Duodenal mucosa (tissue), 2 donors: ENCODE results near the gene CMYA5.

Experiments
- H3K27ac ChIP-seq: one replicate; pipeline ENCODE4 v1.7.0; 2013; ENCODE audit warnings: low read depth, low read length
- H3K27me3 ChIP-seq, 2 donors: one replicate each; pipeline ENCODE4 v1.7.0; 2013; ENCODE audit warnings: low read length in 2 of 2, control low read depth in 1 of 2; ENCODE audit not compliant: insufficient read depth in 2 of 2, control insufficient read depth in 1 of 2
- H3K36me3 ChIP-seq, 2 donors: one replicate each; pipeline ENCODE4 v1.7.0; 2013; ENCODE audit warnings: low read length in 2 of 2, control low read depth in 1 of 2; ENCODE audit not compliant: insufficient read depth in 2 of 2, control insufficient read depth in 1 of 2
- H3K4me1 ChIP-seq, 2 donors: one replicate each; pipeline ENCODE4 v1.7.0; 2013; ENCODE audit warnings: low read length in 2 of 2, control low read depth in 1 of 2; ENCODE audit not compliant: insufficient read depth in 2 of 2, control insufficient read depth in 1 of 2
- H3K4me3 ChIP-seq, 2 donors: one replicate each; pipeline ENCODE4 v1.7.0; 2013; ENCODE audit warnings: low read length in 2 of 2, low read depth in 1 of 2
- H3K9ac ChIP-seq, 2 donors: one replicate each; pipeline ENCODE4 v1.7.0; 2013; ENCODE audit warnings: low read length in 2 of 2, low read depth in 1 of 2
- H3K9me3 ChIP-seq, 2 donors: one replicate each; pipeline ENCODE4 v1.7.0; 2013; ENCODE audit warnings: low read length in 2 of 2, control low read depth in 1 of 2; ENCODE audit not compliant: control insufficient read depth in 1 of 2

The CMYA5 gene

GRCh38 chr5:79831381-79832309 is 142.0 kb downstream of the CMYA5 start:
- peaks cover 0 to 7% of the 10 kb centered on the region in 2 donors for H3K27me3 ChIP-seq
- H3K9ac ChIP-seq = no peak overlapping the region
- no peaks in the 10 kb centered on the region for H3K36me3 ChIP-seq
- H3K9me3 ChIP-seq = no peaks in the 10 kb centered on the region
- no peaks in the 10 kb centered on the region for H3K4me1 ChIP-seq
- H3K4me3 ChIP-seq = no peak overlapping the region
- no peak overlapping the region for H3K27ac ChIP-seq

DNA sequence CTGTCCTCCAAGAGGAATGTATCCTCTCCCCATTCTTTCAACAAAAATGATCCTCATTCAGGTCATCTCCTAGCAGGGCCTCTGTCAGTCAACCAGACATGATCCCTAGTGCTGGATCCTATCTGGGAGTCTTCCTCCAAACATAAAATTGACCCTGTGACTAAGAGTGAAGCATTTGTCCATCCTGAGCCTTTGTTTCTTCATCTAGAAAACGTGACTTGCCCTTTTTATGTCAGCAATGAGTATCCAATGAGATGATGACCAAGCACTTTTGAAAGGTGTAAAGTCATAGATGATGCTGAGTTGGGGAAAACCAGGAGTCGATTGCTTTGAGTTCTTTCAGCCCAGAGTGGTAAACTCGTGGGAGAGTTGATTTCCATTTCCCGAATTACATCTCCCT is 143.3 kb downstream of the CMYA5 start:
- Histone ChIP-seq H3K4me1 (no peaks in the 10 kb centered on the region), H3K9me3 (no peaks in the 10 kb centered on the region), H3K27ac (no peak overlapping the region), H3K36me3 (no peaks in the 10 kb centered on the region), H3K9ac (no peak overlapping the region), H3K27me3 (peaks cover 0 to 7% of the 10 kb centered on the region in 2 donors), H3K4me3 (no peak overlapping the region)

- Histone ChIP-seq H3K9me3 (no peaks in the 10 kb centered on the region), H3K4me1 (no peaks in the 10 kb centered on the region), H3K36me3 (no peaks in the 10 kb centered on the region), H3K9ac (no peak overlapping the region), H3K4me3 (no peak overlapping the region), H3K27ac (no peak overlapping the region), H3K27me3 (no peaks in the 10 kb centered on the region)
Observed at GRCh38 chr5:79834098-79834753, 144.6 kb downstream of the CMYA5 start.

GRCh38 chr5:79834754-79835714 is 145.4 kb downstream of the CMYA5 start:
- H3K4me1 ChIP-seq = no peaks in the 10 kb centered on the region
- no peaks in the 10 kb centered on the region for H3K27me3 ChIP-seq
- no peaks in the 10 kb centered on the region for H3K9me3 ChIP-seq
- H3K36me3 ChIP-seq = no peaks in the 10 kb centered on the region
- no peak overlapping the region for H3K4me3 ChIP-seq
- H3K27ac ChIP-seq = no peak overlapping the region
- no peak overlapping the region for H3K9ac ChIP-seq

DNA sequence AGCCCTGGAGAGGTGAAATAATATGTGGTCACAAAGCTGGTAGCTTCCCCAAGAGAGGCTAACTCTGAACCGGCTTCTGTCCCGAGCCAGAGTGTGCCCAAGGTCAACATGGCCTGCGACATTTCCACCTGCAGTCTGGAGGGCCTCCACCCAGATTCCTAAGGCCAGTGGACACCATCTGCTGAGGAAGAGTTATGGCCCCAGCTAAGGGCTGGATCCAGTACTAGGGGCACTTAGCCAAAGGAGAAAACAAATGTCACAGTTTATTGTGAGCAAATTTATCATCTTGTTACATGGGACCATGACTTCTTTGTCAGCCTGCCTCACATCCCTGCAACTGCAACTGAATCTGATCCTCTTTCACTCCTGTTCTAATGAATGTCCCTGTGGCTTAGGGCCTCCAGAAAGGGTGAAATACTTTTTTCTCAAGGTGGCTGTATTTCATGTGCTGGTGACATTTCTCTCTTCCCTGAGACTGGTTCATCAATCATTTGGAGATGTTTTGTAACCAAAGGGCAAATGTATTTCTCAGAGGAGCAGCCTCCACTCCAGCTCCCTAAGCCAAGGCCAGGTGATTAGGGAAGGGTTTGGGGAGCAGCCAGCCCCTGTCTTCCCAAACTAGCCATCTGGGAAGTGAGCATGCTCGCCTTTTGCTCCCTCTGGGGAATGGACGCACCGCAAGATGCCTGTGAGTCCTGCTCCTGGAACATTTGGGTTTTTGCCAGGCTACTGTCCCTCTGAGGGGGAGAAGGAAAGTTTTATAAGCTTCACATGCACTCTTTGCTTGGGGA is 148.3 kb downstream of the CMYA5 start:
- Histone ChIP-seq H3K27ac (no peak overlapping the region), H3K4me3 (no peak overlapping the region), H3K27me3 (no peaks in the 10 kb centered on the region), H3K9ac (no peak overlapping the region), H3K4me1 (no peaks in the 10 kb centered on the region), H3K9me3 (no peaks in the 10 kb centered on the region), H3K36me3 (no peaks in the 10 kb centered on the region)

DNA sequence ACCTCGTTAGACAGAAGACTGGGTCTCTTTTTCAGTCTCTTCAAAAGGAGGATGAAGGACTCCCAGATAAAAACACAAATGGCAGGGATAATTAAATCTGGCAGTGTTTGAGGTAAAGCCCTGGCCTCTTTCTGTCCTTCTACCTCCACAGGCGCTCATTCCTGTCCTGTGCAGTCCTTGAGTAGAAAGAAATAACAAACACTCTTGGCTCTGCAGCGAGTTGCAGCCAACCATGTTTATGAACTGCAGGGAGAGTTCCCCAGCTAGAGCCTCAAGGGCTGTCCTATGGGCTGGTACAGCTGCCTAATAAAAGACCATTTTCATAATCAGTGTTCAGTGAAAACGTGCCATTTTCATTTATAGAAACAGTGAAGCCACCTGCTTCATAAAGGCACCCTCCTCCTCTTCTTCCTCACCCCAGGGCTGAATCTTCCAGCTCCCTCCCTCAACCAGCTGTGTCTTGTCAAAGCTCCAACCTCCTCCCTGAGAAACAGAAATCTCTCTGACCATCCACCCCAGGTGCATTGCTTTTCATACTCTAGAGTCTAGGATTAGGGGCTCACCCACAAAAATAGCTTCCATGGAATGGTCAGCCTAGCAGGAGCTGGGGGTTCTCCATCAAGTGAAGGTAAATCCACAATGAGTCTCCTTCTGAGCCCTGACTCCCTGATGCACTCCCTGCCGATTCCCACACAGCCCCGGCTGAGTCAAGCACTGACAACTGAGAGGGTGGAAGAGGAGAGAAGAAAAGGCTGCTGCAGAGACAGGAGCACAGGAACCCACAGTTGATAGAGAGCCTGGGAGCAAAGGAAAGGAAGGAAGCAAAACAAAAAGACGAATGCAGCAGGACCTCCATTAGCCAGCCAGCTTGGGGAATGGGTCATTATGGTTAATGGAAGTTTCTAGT is 150.7 kb downstream of the CMYA5 start:
- no peaks in the 10 kb centered on the region for H3K36me3 ChIP-seq
- no peaks in the 10 kb centered on the region for H3K9me3 ChIP-seq
- H3K4me3 ChIP-seq = no peak overlapping the region
- no peak overlapping the region for H3K27ac ChIP-seq
- no peak overlapping the region for H3K9ac ChIP-seq
- no peaks in the 10 kb centered on the region for H3K4me1 ChIP-seq
- H3K27me3 ChIP-seq = no peaks in the 10 kb centered on the region

DNA sequence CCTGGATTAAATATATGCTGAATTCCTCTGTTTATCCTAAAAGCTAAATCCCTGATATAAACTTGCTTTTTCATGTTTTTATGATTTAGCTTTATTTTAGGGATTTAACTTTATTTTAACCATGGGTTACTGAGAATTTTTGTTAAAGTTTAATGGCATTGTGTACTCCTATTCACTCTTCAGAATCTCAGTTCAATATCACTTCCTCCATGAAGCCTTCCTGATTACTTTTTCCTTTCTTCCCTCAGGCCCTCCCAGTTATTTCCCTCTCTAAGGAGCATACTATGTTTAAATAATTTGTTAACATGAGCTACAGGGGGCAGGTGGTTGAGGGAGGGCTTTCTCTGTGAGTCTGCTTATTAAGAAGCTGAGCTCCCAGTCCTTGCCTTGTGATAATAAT is 151.5 kb downstream of the CMYA5 start:
- Histone ChIP-seq H3K9ac (no peak overlapping the region), H3K27me3 (no peaks in the 10 kb centered on the region), H3K27ac (no peak overlapping the region), H3K4me1 (no peaks in the 10 kb centered on the region), H3K4me3 (no peak overlapping the region), H3K9me3 (no peaks in the 10 kb centered on the region), H3K36me3 (no peaks in the 10 kb centered on the region)

GRCh38 chr5:79842006-79842881 is 152.6 kb downstream of the CMYA5 start:
- Histone ChIP-seq H3K9ac (no peak overlapping the region), H3K4me3 (no peak overlapping the region), H3K4me1 (no peaks in the 10 kb centered on the region), H3K27me3 (no peaks in the 10 kb centered on the region), H3K27ac (no peak overlapping the region), H3K9me3 (no peaks in the 10 kb centered on the region), H3K36me3 (no peaks in the 10 kb centered on the region)
